GM23338 (cell line): ENCODE measurements around the gene FUZ. TPM values are rescaled to one million over a fixed set of nuclear protein-coding genes. Genes with fewer than 3 reads are reported as not detected.
A peak's percentile ranks its signal among the peaks of the same experiment; 100 is the strongest.

Experiments used
- ATAC-seq: fragments of 200-7000 bp; cut with Tn5 transposase; 3 replicates; pipeline ENCODE4 v1.9.1; 2020
- DNase-seq: peaks from one replicate; pipeline ENCODE4 v3.0.0-alpha.2; 2015; ENCODE audit warnings: low spot score
- H2AFZ ChIP-seq: fragments of 200-600 bp; sonication (generic); 2 replicates; pipeline ENCODE4 v1.8.0; 2016; ENCODE audit warnings: antibody characterized with exemption, mild to moderate bottlenecking, moderate library complexity
- H3F3A ChIP-seq: fragments of 200-600 bp; sonication (generic); replicated peaks from 2 replicates; pipeline ENCODE4 v1.8.0; 2017; ENCODE audit warnings: antibody characterized with exemption, mixed run types, low read depth
- H3K27ac ChIP-seq: fragments of 200-600 bp; sonication (generic); 2 replicates; pipeline ENCODE4 v1.6.1; 2016; ENCODE audit warnings: low read depth
- H3K27me3 ChIP-seq: fragments of 200-600 bp; sonication (generic); 2 replicates; pipeline ENCODE4 v1.8.0; 2016; ENCODE audit warnings: mild to moderate bottlenecking, mixed run types, moderate library complexity; ENCODE audit not compliant: insufficient read depth
- H3K36me3 ChIP-seq: fragments of 200-600 bp; sonication (generic); 2 replicates; pipeline ENCODE4 v1.8.0; 2016; ENCODE audit warnings: mild to moderate bottlenecking; ENCODE audit not compliant: insufficient read depth
- H3K4me1 ChIP-seq: fragments of 200-600 bp; sonication (generic); 2 replicates; pipeline ENCODE4 v1.8.0; 2016; ENCODE audit warnings: mild to moderate bottlenecking, moderate library complexity; ENCODE audit not compliant: insufficient read depth
- H3K4me2 ChIP-seq: fragments of 200-600 bp; sonication (generic); 2 replicates; pipeline ENCODE4 v1.7.1; 2017; ENCODE audit warnings: mixed run types
- H3K4me3 ChIP-seq: fragments of 200-600 bp; sonication (generic); 2 replicates; pipeline ENCODE4 v1.6.1; 2016; ENCODE audit warnings: mixed run types
- H3K79me2 ChIP-seq: fragments of 200-600 bp; sonication (generic); replicated peaks from 2 replicates; pipeline ENCODE4 v1.8.0; 2017; ENCODE audit warnings: mild to moderate bottlenecking; ENCODE audit not compliant: insufficient read depth
- H3K9me2 ChIP-seq: fragments of 200-600 bp; sonication (generic); 2 replicates; pipeline ENCODE4 v1.8.0; 2017; ENCODE audit not compliant: insufficient read depth
- H4K20me1 ChIP-seq: fragments of 200-600 bp; sonication (generic); replicated peaks from 2 replicates; pipeline ENCODE4 v1.8.0; 2017; ENCODE audit warnings: mild to moderate bottlenecking; ENCODE audit not compliant: insufficient read depth
- H3K27ac Mint-ChIP-seq: 2 replicates; pipeline ENCODE4 v1.8.0; 2020; ENCODE audit warnings: inconsistent platforms, mild to moderate bottlenecking, moderate library complexity, mixed read lengths
- H3K27me3 Mint-ChIP-seq: 3 replicates; pipeline ENCODE4 v1.8.0; 2022; ENCODE audit warnings: low read depth, mild to moderate bottlenecking, moderate library complexity, mixed read lengths, inconsistent platforms; ENCODE audit not compliant: insufficient read depth, poor library complexity
- H3K36me3 Mint-ChIP-seq: 3 replicates; pipeline ENCODE4 v1.8.0; 2021; ENCODE audit warnings: low read depth, mild to moderate bottlenecking, inconsistent platforms, moderate library complexity, mixed read lengths
- H3K4me1 Mint-ChIP-seq: 3 replicates; pipeline ENCODE4 v1.8.0; 2020; ENCODE audit warnings: mild to moderate bottlenecking, inconsistent platforms, mixed read lengths
- H3K4me3 Mint-ChIP-seq: 3 replicates; pipeline ENCODE4 v1.8.0; 2021; ENCODE audit warnings: moderate library complexity, mild to moderate bottlenecking, inconsistent platforms, mixed read lengths
- H3K9me3 Mint-ChIP-seq: 3 replicates; pipeline ENCODE4 v1.8.0; 2020; ENCODE audit warnings: moderate library complexity, mild to moderate bottlenecking, inconsistent platforms, mixed read lengths
- CREB1 ChIP-seq: fragments of 250-450 bp; sonication (Bioruptor Pico); IDR thresholded peaks from 2 replicates; pipeline ENCODE4 v1.5.0; 2020; ENCODE audit warnings: low read depth, mild to moderate bottlenecking, moderate library complexity
- CTCF ChIP-seq, 2 experiments: fragments of 200-600 bp in 1 of 2; sonication (generic) in 1 of 2; conservative IDR thresholded peaks; 2 replicates each; pipeline versions ENCODE4 v1.5.1 to v1.6.1; 2016 to 2017; ENCODE audit warnings: antibody characterized with exemption in 2 of 2, low read depth in 2 of 2, mild to moderate bottlenecking in 2 of 2, moderate library complexity in 1 of 2
- EZH2 ChIP-seq: fragments of 200-600 bp; sonication (generic); IDR thresholded peaks from one replicate; pipeline ENCODE4 v1.8.0; 2017; ENCODE audit warnings: antibody characterized with exemption, mild to moderate bottlenecking, low read depth; ENCODE audit not compliant: unreplicated experiment
- EZH2phosphoT487 ChIP-seq: fragments of 200-600 bp; sonication (generic); IDR thresholded peaks from one replicate; pipeline ENCODE4 v1.8.1; 2018; ENCODE audit warnings: antibody characterized with exemption; ENCODE audit not compliant: unreplicated experiment
- JUNB ChIP-seq: IDR thresholded peaks from one replicate; pipeline ENCODE4 v1.6.1; 2016; ENCODE audit warnings: antibody characterized with exemption; ENCODE audit not compliant: unreplicated experiment
- NANOG ChIP-seq: IDR thresholded peaks from 2 replicates; pipeline ENCODE4 v1.6.1; 2016; ENCODE audit warnings: antibody characterized with exemption, borderline replicate concordance
- POLR2AphosphoS5 ChIP-seq: IDR thresholded peaks from 2 replicates; pipeline ENCODE4 v1.6.1; 2016; ENCODE audit warnings: antibody characterized with exemption, low read depth
- STAT1 ChIP-seq: IDR thresholded peaks from one replicate; pipeline ENCODE4 v1.6.1; 2016; ENCODE audit warnings: antibody characterized with exemption; ENCODE audit not compliant: unreplicated experiment
- ZNF114 ChIP-seq: fragments of 250-450 bp; sonication (Bioruptor Pico); IDR thresholded peaks from 2 replicates; pipeline ENCODE4 v1.5.0; 2020; ENCODE audit warnings: mild to moderate bottlenecking, moderate library complexity
- ZNF331 ChIP-seq: fragments of 250-450 bp; sonication (Bioruptor Pico); IDR thresholded peaks from 2 replicates; pipeline ENCODE4 v1.5.0; 2020; ENCODE audit warnings: low read depth, mild to moderate bottlenecking, moderate library complexity
- ZNF462 ChIP-seq: fragments of 250-450 bp; sonication (Bioruptor Pico); IDR thresholded peaks from 2 replicates; pipeline ENCODE4 v1.5.0; 2020; ENCODE audit warnings: mild to moderate bottlenecking, moderate library complexity
- polyA plus RNA-seq: library from polyadenylated mRNA; unstranded; fragments of >200 nt; fragmentation: Nextera tagmentation; extraction: Ambion mirVana; gene quantifications from 2 replicates; pipeline ENCODE4 v1.2.1, GENCODE V29; 2016
- total RNA-seq: library from RNA; depleted of rRNA; stranded (reverse); fragments of >200 nt; shearing (Covaris generic); gene quantifications from 2 replicates; pipeline ENCODE4 v1.2.3, GENCODE V29; 2014
- TF ChIP-seq, protein P1 (sequence below): IDR thresholded peaks from one replicate; pipeline ENCODE4 v1.6.1; 2018; ENCODE audit warnings: antibody characterized with exemption; ENCODE audit not compliant: unreplicated experiment
- TF ChIP-seq, protein P2 (sequence below): IDR thresholded peaks from 2 replicates; pipeline ENCODE4 v1.6.1; 2016; ENCODE audit warnings: antibody characterized with exemption

The FUZ gene
- total and polyA plus RNA-seq, 2 experiments from 2014 or later: 24.3 to 34.8 TPM

- Histone ChIP-seq H3K79me2 (peaks cover 12% of the 10 kb centered on the region), H3K4me3 (no peak within 1 kb of the TSS), H3K36me3 (no peaks in the 10 kb centered on the region), H3K27ac (no peak within 1 kb of the TSS), H3K27me3 (no peaks in the 10 kb centered on the region), H3K4me1 (peaks cover 5% of the 10 kb centered on the region; the same call in 1 of the 2 replicates), H3K4me2 (no peak within 1 kb of the TSS), H3K9me2 (no peaks in the 10 kb centered on the region), H4K20me1 (no peaks in the 10 kb centered on the region; the same call in 1 of the 2 replicates), H3F3A (peaks cover 6% of the 10 kb centered on the region; the same call in 1 of the 2 replicates), H2AFZ (peak within 1 kb of the TSS; percentile 39; the same call in 1 of the 2 replicates)
- no peak for DNase-seq
- Mint-ChIP-seq H3K4me3 (no peak within 1 kb of the TSS; the same call in 2 of the 3 replicates), H3K27ac (no peak within 1 kb of the TSS; the same call in 1 of the 2 replicates), H3K4me1 (peaks cover 27% of the 10 kb centered on the region), H3K36me3 (no peaks in the 10 kb centered on the region; the same call in 2 of the 3 replicates), H3K27me3 (peaks cover 17% of the 10 kb centered on the region), H3K9me3 (peaks cover 3% of the 10 kb centered on the region; the same call in 1 of the 3 replicates)
- no peak for ATAC-seq
- TF ChIP-seq CREB1 (CRISPR knock-in tag): no peak
- TF ChIP-seq CTCF (conservative IDR thresholded peaks at IDR 0.05; ENCODE audit: low read depth in 2 of 2): no peak
- no peak for TF ChIP-seq ZNF114 (CRISPR knock-in tag)
- TF ChIP-seq NANOG: no peak
- no peak for TF ChIP-seq JUNB
- TF ChIP-seq STAT1: no peak
- no peak for TF ChIP-seq EZH2
- TF ChIP-seq EZH2phosphoT487: no peak
- TF ChIP-seq, protein P1, sequence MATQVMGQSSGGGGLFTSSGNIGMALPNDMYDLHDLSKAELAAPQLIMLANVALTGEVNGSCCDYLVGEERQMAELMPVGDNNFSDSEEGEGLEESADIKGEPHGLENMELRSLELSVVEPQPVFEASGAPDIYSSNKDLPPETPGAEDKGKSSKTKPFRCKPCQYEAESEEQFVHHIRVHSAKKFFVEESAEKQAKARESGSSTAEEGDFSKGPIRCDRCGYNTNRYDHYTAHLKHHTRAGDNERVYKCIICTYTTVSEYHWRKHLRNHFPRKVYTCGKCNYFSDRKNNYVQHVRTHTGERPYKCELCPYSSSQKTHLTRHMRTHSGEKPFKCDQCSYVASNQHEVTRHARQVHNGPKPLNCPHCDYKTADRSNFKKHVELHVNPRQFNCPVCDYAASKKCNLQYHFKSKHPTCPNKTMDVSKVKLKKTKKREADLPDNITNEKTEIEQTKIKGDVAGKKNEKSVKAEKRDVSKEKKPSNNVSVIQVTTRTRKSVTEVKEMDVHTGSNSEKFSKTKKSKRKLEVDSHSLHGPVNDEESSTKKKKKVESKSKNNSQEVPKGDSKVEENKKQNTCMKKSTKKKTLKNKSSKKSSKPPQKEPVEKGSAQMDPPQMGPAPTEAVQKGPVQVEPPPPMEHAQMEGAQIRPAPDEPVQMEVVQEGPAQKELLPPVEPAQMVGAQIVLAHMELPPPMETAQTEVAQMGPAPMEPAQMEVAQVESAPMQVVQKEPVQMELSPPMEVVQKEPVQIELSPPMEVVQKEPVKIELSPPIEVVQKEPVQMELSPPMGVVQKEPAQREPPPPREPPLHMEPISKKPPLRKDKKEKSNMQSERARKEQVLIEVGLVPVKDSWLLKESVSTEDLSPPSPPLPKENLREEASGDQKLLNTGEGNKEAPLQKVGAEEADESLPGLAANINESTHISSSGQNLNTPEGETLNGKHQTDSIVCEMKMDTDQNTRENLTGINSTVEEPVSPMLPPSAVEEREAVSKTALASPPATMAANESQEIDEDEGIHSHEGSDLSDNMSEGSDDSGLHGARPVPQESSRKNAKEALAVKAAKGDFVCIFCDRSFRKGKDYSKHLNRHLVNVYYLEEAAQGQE: no peak
- TF ChIP-seq, protein P2, sequence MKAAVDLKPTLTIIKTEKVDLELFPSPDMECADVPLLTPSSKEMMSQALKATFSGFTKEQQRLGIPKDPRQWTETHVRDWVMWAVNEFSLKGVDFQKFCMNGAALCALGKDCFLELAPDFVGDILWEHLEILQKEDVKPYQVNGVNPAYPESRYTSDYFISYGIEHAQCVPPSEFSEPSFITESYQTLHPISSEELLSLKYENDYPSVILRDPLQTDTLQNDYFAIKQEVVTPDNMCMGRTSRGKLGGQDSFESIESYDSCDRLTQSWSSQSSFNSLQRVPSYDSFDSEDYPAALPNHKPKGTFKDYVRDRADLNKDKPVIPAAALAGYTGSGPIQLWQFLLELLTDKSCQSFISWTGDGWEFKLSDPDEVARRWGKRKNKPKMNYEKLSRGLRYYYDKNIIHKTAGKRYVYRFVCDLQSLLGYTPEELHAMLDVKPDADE: no peak
- no peak for TF ChIP-seq ZNF462
- no peak for TF ChIP-seq ZNF331
- TF ChIP-seq POLR2AphosphoS5: no peak
Measured at GRCh38 chr19:49763230-49763629, 49.9 kb downstream of the FUZ start, which contains the start of gene TSKS. Gene TSKS (minus strand): TSS chr19:49763306. CDS start chr19:49763247, 59 bp downstream.
